Left forelimb (tissue), 1 donor: ENCODE measurements around the gene SLC1A3.
"Not testable (repeated sequence)": the region's sequence is repeated elsewhere in the genome, so short reads cannot be mapped to it uniquely, and the experiment has no call there.

ENCODE experiments used
- DNase-seq: peaks from one replicate; pipeline ENCODE4 v3.0.0-alpha.2; 2018; ENCODE audit warnings: low spot score

The SLC1A3 gene

GRCh38 chr5:36630201-36631145 is 24.1 kb downstream of the SLC1A3 start:
- no peak for DNase-seq

- no peak for DNase-seq
These were observed 24.7 kb downstream of the SLC1A3 start for GRCh38 chr5:36631154-36631553.

DNA sequence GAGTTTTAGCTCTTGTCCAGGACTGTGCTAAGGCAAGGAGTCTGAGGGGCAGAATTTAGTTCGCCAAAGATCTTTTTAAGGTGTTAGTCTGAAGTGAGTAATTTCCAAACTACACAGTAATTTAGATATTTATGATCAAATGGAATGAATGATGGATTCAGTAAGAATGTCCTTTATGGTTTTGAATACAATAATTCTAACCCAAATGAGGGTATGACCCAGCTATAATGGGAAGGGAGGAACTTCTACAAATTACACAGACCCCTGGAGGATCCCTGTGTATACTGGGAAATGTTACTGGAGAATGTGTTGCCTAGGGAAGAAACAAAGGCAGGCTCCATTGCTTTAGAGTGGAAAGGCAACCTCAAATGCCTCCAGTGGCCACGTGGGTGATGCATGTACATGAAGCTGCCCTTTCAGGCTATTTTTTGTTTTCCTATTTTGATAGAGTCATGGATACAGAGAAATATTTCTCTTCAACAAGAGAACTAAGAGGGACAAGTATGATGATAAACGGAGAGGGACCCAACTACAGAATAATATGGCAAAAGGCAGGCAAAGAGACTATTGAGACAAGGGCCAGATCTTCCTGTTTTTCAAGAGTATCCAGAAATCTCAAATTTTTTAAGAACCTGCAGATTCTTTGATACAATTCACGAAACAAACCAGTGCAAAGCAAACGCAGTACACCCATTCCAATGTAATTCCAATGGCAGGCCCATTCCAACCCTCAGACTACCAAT is 25.4 kb downstream of the SLC1A3 start:
- no peak for DNase-seq

DNA sequence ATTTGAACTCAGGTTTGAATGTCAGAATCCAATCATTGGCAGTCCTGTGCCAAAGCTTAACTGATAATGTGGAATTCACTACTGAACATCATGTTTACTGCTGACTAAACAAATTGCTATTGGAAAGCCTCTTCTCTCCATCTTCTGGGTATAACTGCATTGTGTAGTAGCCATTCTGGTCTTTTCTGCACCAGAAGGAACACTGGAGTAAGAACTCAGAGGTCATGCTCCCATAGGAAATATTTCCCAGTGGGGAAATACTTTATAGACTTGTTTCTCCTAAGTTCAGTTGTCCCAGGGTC is 25.9 kb downstream of the SLC1A3 start:
- no peak for DNase-seq

- no peak for DNase-seq
These were observed 29.4 kb downstream of the SLC1A3 start for GRCh38 chr5:36635721-36636390.

DNA sequence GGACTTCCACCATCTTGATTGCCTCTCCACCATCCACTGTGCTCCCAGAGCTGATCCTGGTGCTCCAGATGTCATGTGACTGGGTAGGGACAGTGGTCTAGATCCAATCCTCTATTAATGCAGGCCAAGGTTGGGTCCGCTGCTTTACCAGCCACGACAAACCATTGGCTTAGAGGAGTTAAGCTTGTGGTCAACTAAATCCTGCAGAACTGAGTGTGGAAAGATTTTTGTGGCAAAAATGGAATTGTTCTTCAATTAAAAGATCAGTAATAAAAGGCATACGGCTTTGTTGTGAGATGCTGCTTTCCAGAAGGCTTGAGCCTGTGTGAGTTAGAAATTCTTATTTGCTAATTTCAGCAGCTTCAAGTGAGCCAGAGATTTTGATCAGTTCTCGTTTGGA is 30.7 kb downstream of the SLC1A3 start:
- DNase-seq: no peak

- DNase-seq: no peak
These were observed 31.1 kb downstream of the SLC1A3 start for GRCh38 chr5:36637516-36637915.

DNA sequence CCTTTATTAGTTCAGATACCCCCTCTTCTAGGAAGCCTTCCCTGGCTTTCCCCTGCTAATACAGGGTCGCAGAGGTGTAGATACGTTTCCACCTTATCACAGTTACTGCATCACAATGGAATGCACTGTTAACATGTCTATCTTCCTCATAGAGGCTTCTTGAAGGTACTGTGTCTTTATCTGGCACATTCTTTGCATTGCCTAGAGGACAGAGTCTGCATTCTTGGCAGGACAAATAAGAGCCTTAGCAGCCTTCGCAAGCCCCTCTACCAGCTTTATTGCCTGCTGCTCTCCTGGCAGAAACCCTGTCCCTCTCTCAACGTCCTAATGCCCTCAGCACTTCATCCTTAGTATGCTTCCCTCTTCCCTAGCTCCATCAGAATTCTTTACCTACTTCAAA is 31.6 kb downstream of the SLC1A3 start:
- no peak for DNase-seq

DNA sequence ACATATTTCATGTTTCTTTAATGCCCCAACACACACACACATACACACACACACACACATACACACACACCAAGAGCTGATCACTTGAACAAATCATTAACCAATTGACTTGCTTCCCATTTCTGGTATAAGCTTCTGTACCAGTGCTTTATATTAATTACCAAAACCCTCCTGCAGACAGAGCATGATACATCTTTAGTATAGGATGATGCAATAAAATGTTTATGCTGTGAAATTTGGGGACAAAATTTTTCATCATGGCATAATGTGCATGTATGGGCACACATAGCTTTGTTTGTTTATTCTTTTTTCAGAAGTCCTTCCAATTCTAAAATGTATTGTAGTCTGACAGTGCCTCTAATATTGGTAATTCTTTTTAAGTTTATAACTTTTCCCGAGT is 34.5 kb downstream of the SLC1A3 start:
- no peak for DNase-seq

DNA sequence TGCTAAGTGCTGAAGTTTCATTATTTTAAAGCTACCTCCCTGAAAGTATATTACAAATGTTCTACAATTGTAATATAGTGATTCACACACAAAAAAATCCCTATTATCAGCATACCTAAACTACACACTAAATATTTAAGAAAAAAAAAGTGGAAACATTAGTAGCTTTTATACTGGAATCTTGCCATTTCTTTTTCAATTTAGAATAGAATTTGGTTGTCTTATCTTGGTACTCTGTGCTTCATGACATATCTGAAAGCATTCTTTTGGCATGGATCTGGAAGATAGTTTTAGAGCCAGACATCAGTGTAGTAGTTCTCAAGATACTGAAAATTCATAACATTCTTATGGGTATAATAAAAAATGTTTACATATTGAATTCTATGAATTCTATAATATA is 35.0 kb downstream of the SLC1A3 start:
- no peak for DNase-seq

- DNase-seq: no peak
These were observed 35.7 kb downstream of the SLC1A3 start for GRCh38 chr5:36642089-36642488.

- no peak for DNase-seq
These were observed 36.8 kb downstream of the SLC1A3 start for GRCh38 chr5:36643162-36643561.

- DNase-seq: not testable (repeated sequence)
These were observed 37.4 kb downstream of the SLC1A3 start for GRCh38 chr5:36643841-36644240.

- DNase-seq: no peak
These were observed 38.3 kb downstream of the SLC1A3 start for GRCh38 chr5:36644727-36645126.

- DNase-seq: no peak
These were observed 39.7 kb downstream of the SLC1A3 start for GRCh38 chr5:36646100-36646499.

- DNase-seq: no peak
These were observed 40.2 kb downstream of the SLC1A3 start for GRCh38 chr5:36646507-36647023.

DNA sequence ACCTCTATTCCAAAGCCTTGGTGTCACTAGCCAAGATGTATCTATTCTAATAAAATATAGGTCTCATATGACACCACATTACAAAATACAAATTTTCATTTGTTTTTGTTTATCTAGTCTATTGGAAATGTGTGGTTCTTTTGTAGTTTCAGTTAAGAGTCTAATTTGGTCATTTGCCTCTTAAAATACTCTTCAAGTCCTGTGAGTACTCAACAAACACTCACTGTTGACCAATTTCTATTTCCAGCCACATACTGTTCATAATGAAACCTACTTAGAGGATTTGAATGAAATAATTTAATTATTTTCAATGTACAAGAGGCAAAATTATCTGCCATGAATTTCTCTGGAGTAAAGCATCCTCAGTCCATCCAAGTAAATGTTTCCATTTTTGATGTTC is 40.6 kb downstream of the SLC1A3 start:
- no peak for DNase-seq

DNA sequence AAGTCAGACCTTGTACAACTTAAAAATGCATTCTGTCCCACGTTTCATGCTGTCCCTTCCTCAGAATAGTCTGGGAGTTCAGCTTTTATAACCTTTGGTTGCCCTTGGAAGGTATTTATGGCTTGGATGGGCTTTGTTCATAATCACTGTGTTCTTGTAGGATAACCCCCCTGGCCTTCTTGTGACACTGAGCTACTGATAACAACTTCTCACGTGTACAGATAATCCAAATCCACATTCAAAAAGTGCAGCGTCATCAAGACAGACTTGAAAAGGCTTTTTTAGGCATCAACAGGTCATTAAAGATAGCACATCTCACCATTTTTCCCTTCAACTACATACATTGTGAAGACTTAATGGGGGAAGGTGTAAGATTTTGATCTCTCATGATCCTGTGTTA is 42.0 kb downstream of the SLC1A3 start:
- no peak for DNase-seq

DNA sequence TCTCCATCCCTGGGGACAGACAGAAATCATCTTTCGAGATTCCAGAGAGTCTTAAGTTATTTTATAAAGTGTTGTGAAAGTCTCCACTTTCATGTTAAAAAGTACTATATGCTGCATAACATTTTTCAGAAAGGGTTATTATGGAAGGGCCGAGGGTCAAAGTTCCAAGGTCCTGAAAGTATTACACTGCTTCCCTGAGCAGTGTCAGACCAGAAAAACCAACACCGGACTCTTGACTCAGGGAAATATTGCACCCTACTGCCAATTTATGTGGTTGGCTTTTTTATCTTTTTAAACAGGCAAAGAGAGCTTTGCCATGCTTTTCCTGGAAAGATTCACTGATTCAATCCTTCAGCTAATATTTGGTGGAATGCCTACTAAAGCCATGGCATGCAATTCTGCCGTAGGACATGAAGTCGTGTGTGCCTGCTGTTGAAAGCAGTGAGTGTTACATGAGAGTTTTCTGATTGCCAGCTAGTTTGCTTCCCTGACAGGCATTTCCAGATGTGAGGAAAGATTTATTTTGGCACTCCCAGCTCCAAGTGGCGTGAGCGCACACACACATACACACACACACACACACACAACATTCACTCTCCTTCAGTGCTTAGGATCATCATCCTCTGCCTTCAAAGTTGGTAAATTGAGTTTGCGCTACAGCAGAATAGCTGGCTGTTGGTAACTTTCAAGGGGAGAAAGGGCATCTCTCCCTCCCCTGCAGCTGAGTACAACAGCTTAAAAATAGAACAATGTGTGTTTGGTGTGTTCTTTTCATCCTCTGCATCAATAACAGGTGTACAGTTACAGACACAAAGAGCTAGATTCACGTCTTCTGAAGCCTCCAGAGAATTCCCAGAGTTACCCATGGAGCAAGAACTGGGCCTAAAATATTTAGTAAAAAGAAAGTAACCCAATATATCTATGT is 45.6 kb downstream of the SLC1A3 start:
- no peak for DNase-seq

GRCh38 chr5:36653044-36653705 is 46.8 kb downstream of the SLC1A3 start:
- DNase-seq: no peak

DNA sequence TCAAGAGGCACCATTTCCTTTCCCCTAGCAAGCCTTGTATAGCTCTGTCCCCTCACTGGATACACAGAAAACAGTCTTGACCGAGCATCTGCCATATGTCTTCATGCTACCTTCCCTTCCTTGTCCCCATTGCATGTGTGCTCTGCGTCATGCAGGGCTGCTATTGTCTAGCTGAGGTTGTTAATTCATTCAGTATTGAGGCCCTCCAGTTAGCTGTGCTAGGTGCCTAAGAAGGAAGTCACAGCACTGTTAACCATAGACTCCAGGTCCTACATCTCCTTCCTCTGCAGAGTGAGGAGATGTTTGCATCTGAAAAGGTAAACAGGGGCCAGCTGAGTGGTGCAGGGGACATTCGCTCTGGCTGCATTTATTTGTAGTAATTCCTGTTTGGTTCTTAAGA is 48.2 kb downstream of the SLC1A3 start:
- DNase-seq: no peak
